HCT116 (cell line): ENCODE data around the gene IQCM.

Experiments
- CTCF ChIP-seq, 3 experiments: fragments of 200-600 bp in 1 of 3; sonication (generic) in 1 of 3; IDR thresholded peaks in 2 of 3; conservative IDR thresholded peaks in 1 of 3; 2 replicates each; pipeline ENCODE4 v1.5.1; 2012 to 2017; ENCODE audit warnings: low read depth in 2 of 3, low read length in 2 of 3, antibody characterized with exemption in 1 of 3, borderline replicate concordance in 1 of 3, control low read depth in 1 of 3, mild to moderate bottlenecking in 1 of 3, mixed read lengths in 1 of 3, mixed run types in 1 of 3, moderate library complexity in 1 of 3; ENCODE audit not compliant: insufficient read depth in 1 of 3
- ELF1 ChIP-seq: IDR thresholded peaks from 2 replicates; pipeline ENCODE4 v1.6.1; 2012; ENCODE audit warnings: low read depth, borderline replicate concordance
- EZH2 ChIP-seq: fragments of 200-600 bp; sonication (generic); IDR thresholded peaks from 2 replicates; pipeline ENCODE4 v1.6.1; 2017; ENCODE audit warnings: antibody characterized with exemption, mixed run types
- FOSL1 ChIP-seq: IDR thresholded peaks from 2 replicates; pipeline ENCODE4 v1.6.1; 2012; ENCODE audit warnings: low read depth
- MAX ChIP-seq: IDR thresholded peaks from 2 replicates; pipeline ENCODE4 v1.6.1; 2012
- POLR2AphosphoS5 ChIP-seq: IDR thresholded peaks from 2 replicates; pipeline ENCODE4 v1.6.1; 2011; ENCODE audit warnings: mild to moderate bottlenecking, low read depth, low read length, moderate library complexity
- RAD21 ChIP-seq: IDR thresholded peaks from 2 replicates; pipeline ENCODE4 v1.6.1; 2012; ENCODE audit warnings: low read depth, mild to moderate bottlenecking
- TF ChIP-seq, protein P1 (sequence below): IDR thresholded peaks from 2 replicates; pipeline ENCODE4 v1.6.1; 2012; ENCODE audit warnings: low read depth

- TF ChIP-seq MAX: no peak
- TF ChIP-seq CTCF (IDR thresholded peaks at IDR 0.05 in 2 of 3, conservative IDR thresholded peaks at IDR 0.05 in 1 of 3; ENCODE audit: borderline replicate concordance in 1 of 3, insufficient read depth in 1 of 3, low read depth in 2 of 3, low read length in 2 of 3): no peak
- TF ChIP-seq EZH2: no peak
- no peak for TF ChIP-seq POLR2AphosphoS5
- TF ChIP-seq, protein P1, sequence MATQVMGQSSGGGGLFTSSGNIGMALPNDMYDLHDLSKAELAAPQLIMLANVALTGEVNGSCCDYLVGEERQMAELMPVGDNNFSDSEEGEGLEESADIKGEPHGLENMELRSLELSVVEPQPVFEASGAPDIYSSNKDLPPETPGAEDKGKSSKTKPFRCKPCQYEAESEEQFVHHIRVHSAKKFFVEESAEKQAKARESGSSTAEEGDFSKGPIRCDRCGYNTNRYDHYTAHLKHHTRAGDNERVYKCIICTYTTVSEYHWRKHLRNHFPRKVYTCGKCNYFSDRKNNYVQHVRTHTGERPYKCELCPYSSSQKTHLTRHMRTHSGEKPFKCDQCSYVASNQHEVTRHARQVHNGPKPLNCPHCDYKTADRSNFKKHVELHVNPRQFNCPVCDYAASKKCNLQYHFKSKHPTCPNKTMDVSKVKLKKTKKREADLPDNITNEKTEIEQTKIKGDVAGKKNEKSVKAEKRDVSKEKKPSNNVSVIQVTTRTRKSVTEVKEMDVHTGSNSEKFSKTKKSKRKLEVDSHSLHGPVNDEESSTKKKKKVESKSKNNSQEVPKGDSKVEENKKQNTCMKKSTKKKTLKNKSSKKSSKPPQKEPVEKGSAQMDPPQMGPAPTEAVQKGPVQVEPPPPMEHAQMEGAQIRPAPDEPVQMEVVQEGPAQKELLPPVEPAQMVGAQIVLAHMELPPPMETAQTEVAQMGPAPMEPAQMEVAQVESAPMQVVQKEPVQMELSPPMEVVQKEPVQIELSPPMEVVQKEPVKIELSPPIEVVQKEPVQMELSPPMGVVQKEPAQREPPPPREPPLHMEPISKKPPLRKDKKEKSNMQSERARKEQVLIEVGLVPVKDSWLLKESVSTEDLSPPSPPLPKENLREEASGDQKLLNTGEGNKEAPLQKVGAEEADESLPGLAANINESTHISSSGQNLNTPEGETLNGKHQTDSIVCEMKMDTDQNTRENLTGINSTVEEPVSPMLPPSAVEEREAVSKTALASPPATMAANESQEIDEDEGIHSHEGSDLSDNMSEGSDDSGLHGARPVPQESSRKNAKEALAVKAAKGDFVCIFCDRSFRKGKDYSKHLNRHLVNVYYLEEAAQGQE: no peak
- TF ChIP-seq ELF1: no peak
- no peak for TF ChIP-seq RAD21
- TF ChIP-seq FOSL1: no peak
Observed at GRCh38 chr4:149741186-149741831, 74.3 kb downstream of the IQCM start.
